ENCODE measurements around the gene PIGH.
"Not testable (repeated sequence)": the region's sequence is repeated elsewhere in the genome, so short reads cannot be mapped to it uniquely, and the experiment has no call there.

Gene PIGH

GRCh38 chr14:67607646-67608045 lies 7.6 kb upstream of the PIGH start:
- no peak for DNase-seq

- no peak for DNase-seq
Measured at GRCh38 chr14:67602995-67603545, 3.0 kb upstream of the PIGH start.

GRCh38 chr14:67602076-67602475 lies 2.0 kb upstream of the PIGH start:
- no peak for DNase-seq

GRCh38 chr14:67600562-67600974 lies 500 bp upstream of the PIGH start:
- DNase-seq, result not testable (repeated sequence)

- no peak for DNase-seq
Measured at GRCh38 chr14:67595392-67595791, 4.7 kb downstream of the PIGH start.

GRCh38 chr14:67593650-67594049 lies 6.4 kb downstream of the PIGH start:
- not testable (repeated sequence) for DNase-seq

- no peak for DNase-seq
Measured at GRCh38 chr14:67589204-67589770, 10.8 kb downstream of the PIGH start.

GRCh38 chr14:67586369-67586768 lies 13.7 kb downstream of the PIGH start:
- DNase-seq, result no peak

- DNase-seq, result no peak
Measured at GRCh38 chr14:67584978-67585377, 15.1 kb downstream of the PIGH start.

GRCh38 chr14:67583711-67584644 lies 16.1 kb downstream of the PIGH start:
- no peak for DNase-seq

- no peak for DNase-seq
Measured at GRCh38 chr14:67582061-67582460, 18.0 kb downstream of the PIGH start.

GRCh38 chr14:67581643-67582042 lies 18.4 kb downstream of the PIGH start:
- no peak for DNase-seq

GRCh38 chr14:67580336-67581171 lies 19.5 kb downstream of the PIGH start:
- DNase-seq, result no peak

GRCh38 chr14:67579636-67580035 lies 20.4 kb downstream of the PIGH start:
- no peak for DNase-seq

GRCh38 chr14:67579040-67579439 lies 21.0 kb downstream of the PIGH start:
- no peak for DNase-seq

- no peak for DNase-seq
Measured at GRCh38 chr14:67577909-67578749, 21.9 kb downstream of the PIGH start.

GRCh38 chr14:67577181-67577808 lies 22.8 kb downstream of the PIGH start:
- DNase-seq, result no peak

- DNase-seq, result no peak
Measured at GRCh38 chr14:67576216-67576955, 23.7 kb downstream of the PIGH start.

GRCh38 chr14:67575684-67576083 lies 24.4 kb downstream of the PIGH start:
- no peak for DNase-seq

GRCh38 chr14:67574806-67575205 lies 25.3 kb downstream of the PIGH start:
- DNase-seq, result no peak

GRCh38 chr14:67574156-67574555 lies 25.9 kb downstream of the PIGH start:
- DNase-seq, result no peak
